HCT116 (cell line): Measurements from ENCODE around the gene KRT1. TPM values are rescaled to one million over a fixed set of nuclear protein-coding genes. Genes with fewer than 3 reads are reported as not detected.

Experiments used
- ATAC-seq: fragments of 200-7000 bp; cut with Tn5 transposase; 2 replicates; pipeline ENCODE4 v1.9.1; 2020; ENCODE audit warnings: mild to moderate bottlenecking, moderate library complexity
- BruUV-seq: library from RNA; stranded (reverse); fragments of 400-500 nt; replicated peaks from 2 replicates; lab custom pipeline; 2021; lab: Mats Ljungman, UMichigan
- CTCF ChIA-PET: fragments of 300-600 bp; sonication (Branson Sonifier 250); formaldehyde crosslinking; loops from one replicate; lab custom pipeline; 2021; ENCODE audit warnings: antibody characterized with exemption; lab: Charles Lee
- POLR2A ChIA-PET: fragments of 300-600, 350-600 bp; sonication (Branson Sonifier 250); formaldehyde crosslinking; loops from one replicate; lab custom pipeline; 2021; ENCODE audit warnings: antibody characterized with exemption; lab: Charles Lee
- RAD21 ChIA-PET, 2 experiments: fragments of 300-600 bp; sonication (Branson Sonifier 250); formaldehyde crosslinking; loops; one replicate each; lab custom pipeline; 2023; ENCODE audit warnings: low total read pairs in 2 of 2; ENCODE audit not compliant: uncharacterized antibody in 2 of 2, unreplicated experiment in 2 of 2, low non-redundant PET in 1 of 2; lab: Charles Lee
- DNase-seq: peaks from one replicate; pipeline ENCODE4 v3.0.0-alpha.2; 2010; ENCODE audit warnings: low read depth, low spot score
- H2AFZ ChIP-seq: fragments of 200-600 bp; shearing (Covaris generic), sonication (generic); 2 replicates; pipeline ENCODE4 v1.6.1; 2017; ENCODE audit warnings: low read depth, mixed run types, mixed read lengths, antibody characterized with exemption, low read length; ENCODE audit not compliant: poor library complexity, severe bottlenecking
- H3K27ac ChIP-seq: 2 replicates; pipeline ENCODE4 v1.5.1; 2012; ENCODE audit warnings: low read depth, low read length
- H3K27me3 ChIP-seq: fragments of 200-600 bp; sonication (generic); 2 replicates; pipeline ENCODE4 v1.6.1; 2016; ENCODE audit warnings: mixed run types, low read length, mixed read lengths; ENCODE audit not compliant: insufficient read depth
- H3K36me3 ChIP-seq, 2 experiments: fragments of 200-500 bp in 1 of 2; fragments of 200-600 bp in 1 of 2; sonication (Bioruptor generic) in 1 of 2; sonication (generic) in 1 of 2; 2 replicates each; pipeline versions ENCODE4 v1.5.1 to v1.6.1; 2014 to 2016; ENCODE audit warnings: low read length in 2 of 2, inconsistent platforms in 1 of 2, mixed read lengths in 1 of 2, mixed run types in 1 of 2; ENCODE audit not compliant: insufficient read depth in 2 of 2, control insufficient read depth in 1 of 2
- H3K4me1 ChIP-seq, 2 experiments: fragments of 200-600 bp in 1 of 2; sonication (generic) in 1 of 2; 2 replicates each; pipeline versions ENCODE4 v1.5.1 to v1.6.1; 2012 to 2017; ENCODE audit warnings: low read length in 2 of 2, inconsistent platforms in 1 of 2, mild to moderate bottlenecking in 1 of 2, mixed read lengths in 1 of 2, mixed run types in 1 of 2, moderate library complexity in 1 of 2; ENCODE audit not compliant: insufficient read depth in 2 of 2, control insufficient read depth in 1 of 2
- H3K4me2 ChIP-seq: fragments of 200-600 bp; sonication (generic); 2 replicates; pipeline ENCODE4 v1.6.1; 2017; ENCODE audit warnings: mixed run types, low read length, mixed read lengths
- H3K4me3 ChIP-seq, 2 experiments: fragments of 200-600 bp in 1 of 2; sonication (generic) in 1 of 2; replicated peaks in 1 of 2; 2 replicates each; pipeline ENCODE4 v1.5.1; 2011 to 2016; ENCODE audit warnings: low read length in 2 of 2, control low read depth in 1 of 2, low read depth in 1 of 2, mild to moderate bottlenecking in 1 of 2, mixed read lengths in 1 of 2, mixed run types in 1 of 2
- H3K79me2 ChIP-seq: fragments of 200-600 bp; sonication (generic); 2 replicates; pipeline ENCODE4 v1.6.1; 2017; ENCODE audit warnings: mild to moderate bottlenecking, mixed run types, low read length, moderate library complexity, mixed read lengths; ENCODE audit not compliant: insufficient read depth
- H3K9ac ChIP-seq: fragments of 200-600 bp; sonication (generic); 2 replicates; pipeline ENCODE4 v1.6.1; 2016; ENCODE audit warnings: low read length, mixed read lengths
- H3K9me2 ChIP-seq: fragments of 200-600 bp; sonication (generic), shearing (Covaris generic); 2 replicates; pipeline ENCODE4 v1.6.1; 2017; ENCODE audit warnings: mixed run types, mild to moderate bottlenecking, moderate library complexity; ENCODE audit not compliant: insufficient read depth
- H3K9me3 ChIP-seq, 2 experiments: fragments of 200-500 bp in 1 of 2; fragments of 200-600 bp in 1 of 2; sonication (Bioruptor generic) in 1 of 2; sonication (generic) in 1 of 2; 2 replicates each; pipeline ENCODE4 v1.6.1; 2014 to 2017; ENCODE audit warnings: low read length in 2 of 2, mixed read lengths in 2 of 2, inconsistent platforms in 1 of 2, low read depth in 1 of 2, mild to moderate bottlenecking in 1 of 2, mixed run types in 1 of 2, moderate library complexity in 1 of 2; ENCODE audit not compliant: control insufficient read depth in 1 of 2, insufficient read depth in 1 of 2
- H4K20me1 ChIP-seq: fragments of 200-600 bp; sonication (generic), shearing (Covaris generic); 2 replicates; pipeline ENCODE4 v1.6.1; 2017; ENCODE audit warnings: mixed run types, mild to moderate bottlenecking, moderate library complexity; ENCODE audit not compliant: insufficient read depth
- ATF3 ChIP-seq: IDR thresholded peaks from 2 replicates; pipeline ENCODE4 v1.6.1; 2012
- EZH2phosphoT487 ChIP-seq: fragments of 200-600 bp; IDR thresholded peaks from 2 replicates; pipeline ENCODE4 v1.6.1; 2018; ENCODE audit warnings: antibody characterized with exemption, borderline replicate concordance
- FOSL1 ChIP-seq: IDR thresholded peaks from 2 replicates; pipeline ENCODE4 v1.6.1; 2012; ENCODE audit warnings: low read depth
- JUND ChIP-seq: IDR thresholded peaks from 2 replicates; pipeline ENCODE4 v1.6.1; 2012
- POLR2A ChIP-seq: IDR thresholded peaks from 2 replicates; pipeline ENCODE4 v1.7.0; 2011; ENCODE audit warnings: borderline replicate concordance; ENCODE audit not compliant: insufficient read depth, insufficient read length; ENCODE audit errors: extremely low read depth
- REST ChIP-seq: IDR thresholded peaks from 2 replicates; pipeline ENCODE4 v1.6.1; 2012; ENCODE audit warnings: low read depth
- SIN3A ChIP-seq: IDR thresholded peaks from 2 replicates; pipeline ENCODE4 v1.6.1; 2012; ENCODE audit warnings: low read depth
- SP1 ChIP-seq: IDR thresholded peaks from 2 replicates; pipeline ENCODE4 v1.6.1; 2012; ENCODE audit warnings: low read depth
- SRF ChIP-seq: IDR thresholded peaks from 2 replicates; pipeline ENCODE4 v1.6.1; 2012; ENCODE audit warnings: low read depth
- ZFX ChIP-seq: fragments of 450-650 bp; IDR thresholded peaks from 2 replicates; pipeline ENCODE4 v1.6.1; 2017
- ZNF274 ChIP-seq: fragments of 200-500 bp; sonication (Bioruptor generic); IDR thresholded peaks from 2 replicates; pipeline ENCODE4 v1.6.1; 2014; ENCODE audit warnings: mild to moderate bottlenecking, low read depth, low read length, inconsistent platforms
- intact Hi-C: fragments of 100-400 bp; cut with micrococcal nuclease; formaldehyde crosslinking; loops from 2 replicates; pipeline ENCODE4 v1.10.0; 2022
- total RNA-seq: library from RNA; stranded (reverse); gene quantifications from one replicate; pipeline ENCODE4 v1.2.1, GENCODE V29; 2021; ENCODE audit not compliant: unreplicated experiment
- TF ChIP-seq, protein P1 (sequence below), 3 experiments: fragments of 200-600 bp in 1 of 3; sonication (generic) in 1 of 3; IDR thresholded peaks in 2 of 3; conservative IDR thresholded peaks in 1 of 3; 2 replicates each; pipeline ENCODE4 v1.5.1; 2012 to 2017; ENCODE audit warnings: low read depth in 2 of 3, low read length in 2 of 3, antibody characterized with exemption in 1 of 3, borderline replicate concordance in 1 of 3, control low read depth in 1 of 3, mild to moderate bottlenecking in 1 of 3, mixed read lengths in 1 of 3, mixed run types in 1 of 3, moderate library complexity in 1 of 3; ENCODE audit not compliant: insufficient read depth in 1 of 3

The KRT1 gene
- total RNA-seq, 1 experiment from 2014 or later = 0.20 TPM

DNA sequence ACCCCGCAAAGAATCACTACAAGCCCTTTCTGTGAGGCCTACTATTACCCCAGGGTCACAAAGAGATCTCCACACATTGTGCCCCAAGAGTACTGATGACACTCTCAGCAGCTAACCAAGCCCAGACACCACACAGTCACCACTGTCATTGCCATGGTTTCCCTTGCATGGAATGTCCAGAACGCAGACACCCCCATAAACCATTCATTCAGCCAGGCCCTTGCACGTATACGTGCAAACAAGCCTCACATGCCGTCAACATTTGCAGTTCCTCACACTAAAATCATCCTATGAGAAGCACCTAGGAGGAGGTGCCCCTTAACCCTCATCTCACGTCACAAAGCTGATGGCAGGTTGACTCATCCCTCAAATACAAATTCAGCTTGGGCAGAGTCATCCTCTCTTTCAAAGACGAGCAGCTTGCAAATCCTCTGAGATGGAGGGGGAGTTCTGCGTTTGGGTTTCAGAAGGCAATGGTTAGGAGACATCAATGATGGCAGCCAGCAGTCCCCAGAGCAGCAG, 40.2 kb upstream of the KRT1 start:
- no peak overlapping the region for H3K4me3 ChIP-seq
- no peaks in the 10 kb centered on the region for H3K9me3 ChIP-seq
- no peaks in the 10 kb centered on the region for H3K79me2 ChIP-seq
- RAD21 ChIA-PET = no interaction called here
- TF ChIP-seq ZNF274 = no peak
- no peak for TF ChIP-seq SIN3A
- no peak for TF ChIP-seq SRF
- TF ChIP-seq SP1 = no peak
- no peak for TF ChIP-seq ZFX
- TF ChIP-seq ATF3 = no peak
- TF ChIP-seq, protein P1, sequence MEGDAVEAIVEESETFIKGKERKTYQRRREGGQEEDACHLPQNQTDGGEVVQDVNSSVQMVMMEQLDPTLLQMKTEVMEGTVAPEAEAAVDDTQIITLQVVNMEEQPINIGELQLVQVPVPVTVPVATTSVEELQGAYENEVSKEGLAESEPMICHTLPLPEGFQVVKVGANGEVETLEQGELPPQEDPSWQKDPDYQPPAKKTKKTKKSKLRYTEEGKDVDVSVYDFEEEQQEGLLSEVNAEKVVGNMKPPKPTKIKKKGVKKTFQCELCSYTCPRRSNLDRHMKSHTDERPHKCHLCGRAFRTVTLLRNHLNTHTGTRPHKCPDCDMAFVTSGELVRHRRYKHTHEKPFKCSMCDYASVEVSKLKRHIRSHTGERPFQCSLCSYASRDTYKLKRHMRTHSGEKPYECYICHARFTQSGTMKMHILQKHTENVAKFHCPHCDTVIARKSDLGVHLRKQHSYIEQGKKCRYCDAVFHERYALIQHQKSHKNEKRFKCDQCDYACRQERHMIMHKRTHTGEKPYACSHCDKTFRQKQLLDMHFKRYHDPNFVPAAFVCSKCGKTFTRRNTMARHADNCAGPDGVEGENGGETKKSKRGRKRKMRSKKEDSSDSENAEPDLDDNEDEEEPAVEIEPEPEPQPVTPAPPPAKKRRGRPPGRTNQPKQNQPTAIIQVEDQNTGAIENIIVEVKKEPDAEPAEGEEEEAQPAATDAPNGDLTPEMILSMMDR (IDR thresholded peaks at IDR 0.05 in 2 of 3, conservative IDR thresholded peaks at IDR 0.05 in 1 of 3; ENCODE audit: borderline replicate concordance in 1 of 3, insufficient read depth in 1 of 3, low read depth in 2 of 3, low read length in 2 of 3) = no peak
- BruUV-seq = no TSS peak
- H3K27me3 ChIP-seq = no peaks in the 10 kb centered on the region
- no peak overlapping the region for H3K27ac ChIP-seq
- no peak overlapping the region for H2AFZ ChIP-seq
- DNase-seq (no peak), ATAC-seq (no peak)
- POLR2A ChIA-PET = no interaction called here
- intact Hi-C loops = no loop called here
- no peaks in the 10 kb centered on the region; a peak in 1 of 4 replicates for H3K4me1 ChIP-seq
- no peaks in the 10 kb centered on the region for H3K9me2 ChIP-seq
- CTCF ChIA-PET = no interaction called here
- H4K20me1 ChIP-seq = no peaks in the 10 kb centered on the region
- no peak overlapping the region for H3K9ac ChIP-seq
- H3K36me3 ChIP-seq = no peaks in the 10 kb centered on the region
- no peak overlapping the region for H3K4me2 ChIP-seq

DNA sequence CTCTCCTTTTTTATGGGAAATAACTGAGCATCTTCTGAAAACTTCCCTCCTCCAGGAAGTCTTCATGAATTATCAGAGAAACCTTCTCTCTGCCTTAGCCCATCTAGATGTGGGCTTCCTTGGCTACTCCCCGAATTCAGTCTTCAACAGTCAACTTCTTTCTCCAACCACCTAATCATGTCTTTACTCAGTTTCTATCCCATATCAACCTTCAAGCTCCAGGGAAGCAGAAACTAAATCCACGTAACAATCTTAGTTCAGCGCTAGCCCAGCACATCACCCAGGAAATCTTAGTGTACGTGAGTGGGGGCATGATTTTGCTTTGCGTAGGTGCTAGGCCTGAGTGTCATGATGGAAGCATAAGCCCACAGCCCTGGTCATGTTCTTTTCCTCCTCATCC, 35.9 kb upstream of the KRT1 start:
- no peak overlapping the region for H3K27ac ChIP-seq
- H3K9me2 ChIP-seq = no peaks in the 10 kb centered on the region
- H4K20me1 ChIP-seq = no peaks in the 10 kb centered on the region
- no peak for ATAC-seq
- RAD21 ChIA-PET = no interaction called here
- no peaks in the 10 kb centered on the region for H3K27me3 ChIP-seq
- no TSS peak for BruUV-seq
- H3K9ac ChIP-seq = no peak overlapping the region
- no peaks in the 10 kb centered on the region; a peak in 1 of 4 replicates for H3K4me1 ChIP-seq
- H3K36me3 ChIP-seq = no peaks in the 10 kb centered on the region
- intact Hi-C loops = loop anchor here (10.0 kb wide), 1 partner anchor 149 kb away; no protein-coding TSS in a partner anchor
- CTCF ChIA-PET = interaction anchor here (1.0 to 1.6 kb wide), 6 partner anchors 9 to 320 kb away, joined by 4 to 7 read pairs (median 5); no protein-coding TSS in a partner anchor
- H3K79me2 ChIP-seq = no peaks in the 10 kb centered on the region
- H3K4me3 ChIP-seq = no peak overlapping the region
- POLR2A ChIA-PET = no interaction called here
- no peaks in the 10 kb centered on the region for H3K9me3 ChIP-seq
- no peak for DNase-seq
- H3K4me2 ChIP-seq = no peak overlapping the region
- no peak overlapping the region for H2AFZ ChIP-seq
- TF ChIP-seq ZNF274 (no peak), FOSL1 (no peak), REST (no peak), EZH2phosphoT487 (no peak), JUND (no peak), SP1 (no peak), POLR2A (no peak)
- TF ChIP-seq, protein P1 (IDR thresholded peaks at IDR 0.05 in 2 of 3, conservative IDR thresholded peaks at IDR 0.05 in 1 of 3; ENCODE audit: borderline replicate concordance in 1 of 3, insufficient read depth in 1 of 3, low read depth in 2 of 3, low read length in 2 of 3) = no peak
